Activated CD8-positive, alpha-beta T cell treated with anti-CD3 and anti-CD28 coated beads for 36 hours (primary cell): Measurements from ENCODE around the gene TRERF1. TPM values are rescaled to one million over a fixed set of nuclear protein-coding genes. Genes with fewer than 3 reads are reported as not detected.

ENCODE experiments used
- ATAC-seq: fragments of 200-7000 bp; cut with Tn5 transposase; one replicate; pipeline ENCODE4 v1.10.0; 2021; ENCODE audit warnings: mild to moderate bottlenecking, moderate library complexity
- CTCF ChIA-PET: fragments of 350-600 bp; sonication (Branson Sonifier 250); formaldehyde crosslinking; loops from one replicate; lab custom pipeline; 2021; ENCODE audit warnings: antibody characterized with exemption; lab: Charles Lee
- POLR2A ChIA-PET: fragments of 350-600 bp; sonication (Branson Sonifier 250); formaldehyde crosslinking; loops from one replicate; lab custom pipeline; 2021; ENCODE audit warnings: antibody characterized with exemption; lab: Charles Lee
- DNase-seq: peaks from one replicate; pipeline ENCODE4 v3.0.0-alpha.2; 2020
- H3K27ac Mint-ChIP-seq: one replicate; pipeline ENCODE4 v1.8.0; 2021; ENCODE audit warnings: mild to moderate bottlenecking, mixed read lengths
- H3K27me3 Mint-ChIP-seq: one replicate; pipeline ENCODE4 v1.8.0; 2021; ENCODE audit warnings: mixed read lengths
- H3K36me3 Mint-ChIP-seq: one replicate; pipeline ENCODE4 v1.8.0; 2021; ENCODE audit warnings: low read depth, mixed read lengths
- H3K4me1 Mint-ChIP-seq: one replicate; pipeline ENCODE4 v1.8.0; 2021; ENCODE audit warnings: low read depth, mixed read lengths
- H3K4me3 Mint-ChIP-seq: one replicate; pipeline ENCODE4 v1.8.0; 2021; ENCODE audit warnings: mild to moderate bottlenecking, moderate library complexity, mixed read lengths
- H3K9me3 Mint-ChIP-seq: one replicate; pipeline ENCODE4 v1.8.0; 2021; ENCODE audit warnings: mixed read lengths
- intact Hi-C: fragments of 100-400 bp; cut with micrococcal nuclease; formaldehyde crosslinking; loops from one replicate; pipeline ENCODE4 v1.10.0; 2022
- total RNA-seq, 2 experiments: library from RNA; stranded (reverse); gene quantifications; one replicate each; pipeline ENCODE4 v1.2.3, GENCODE V29; 2021
- TF ChIP-seq, protein P1 (sequence below): fragments of 200-600 bp; IDR thresholded peaks from one replicate; pipeline ENCODE4 v1.8.0; 2022; ENCODE audit warnings: antibody characterized with exemption, mild to moderate bottlenecking

TRERF1 gene
- total RNA-seq, 2 experiments from 2014 or later = 6.5 to 6.9 TPM

DNA sequence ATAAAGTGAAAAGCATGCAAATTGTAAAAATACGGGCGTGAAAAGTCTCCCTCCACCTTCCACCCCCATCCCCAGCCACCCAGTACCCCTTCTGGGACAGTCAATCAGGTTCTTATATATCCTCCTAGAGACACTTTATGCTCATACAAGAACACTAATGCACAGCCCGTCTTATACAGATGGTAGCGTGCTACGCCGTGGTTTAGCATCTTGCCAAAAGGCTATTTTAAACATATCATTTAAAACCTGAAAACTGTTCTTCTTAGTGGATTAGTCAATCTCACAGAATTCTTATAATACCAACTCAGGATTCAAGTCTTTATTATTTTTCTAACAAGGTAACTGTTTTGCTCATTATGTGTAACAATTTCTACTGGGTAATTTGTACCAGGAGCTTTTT lies 176.8 kb downstream of the TRERF1 start:
- TF ChIP-seq, protein P1, sequence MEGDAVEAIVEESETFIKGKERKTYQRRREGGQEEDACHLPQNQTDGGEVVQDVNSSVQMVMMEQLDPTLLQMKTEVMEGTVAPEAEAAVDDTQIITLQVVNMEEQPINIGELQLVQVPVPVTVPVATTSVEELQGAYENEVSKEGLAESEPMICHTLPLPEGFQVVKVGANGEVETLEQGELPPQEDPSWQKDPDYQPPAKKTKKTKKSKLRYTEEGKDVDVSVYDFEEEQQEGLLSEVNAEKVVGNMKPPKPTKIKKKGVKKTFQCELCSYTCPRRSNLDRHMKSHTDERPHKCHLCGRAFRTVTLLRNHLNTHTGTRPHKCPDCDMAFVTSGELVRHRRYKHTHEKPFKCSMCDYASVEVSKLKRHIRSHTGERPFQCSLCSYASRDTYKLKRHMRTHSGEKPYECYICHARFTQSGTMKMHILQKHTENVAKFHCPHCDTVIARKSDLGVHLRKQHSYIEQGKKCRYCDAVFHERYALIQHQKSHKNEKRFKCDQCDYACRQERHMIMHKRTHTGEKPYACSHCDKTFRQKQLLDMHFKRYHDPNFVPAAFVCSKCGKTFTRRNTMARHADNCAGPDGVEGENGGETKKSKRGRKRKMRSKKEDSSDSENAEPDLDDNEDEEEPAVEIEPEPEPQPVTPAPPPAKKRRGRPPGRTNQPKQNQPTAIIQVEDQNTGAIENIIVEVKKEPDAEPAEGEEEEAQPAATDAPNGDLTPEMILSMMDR = no peak
- POLR2A ChIA-PET = interaction anchor here (0.7 kb wide), 1 partner anchor 9 kb away, joined by 3 read pairs; no protein-coding TSS in a partner anchor
- Mint-ChIP-seq H3K4me3 (no peak overlapping the region), H3K27me3 (no peaks in the 10 kb centered on the region), H3K27ac (no peak overlapping the region), H3K9me3 (no peaks in the 10 kb centered on the region), H3K36me3 (no peaks in the 10 kb centered on the region), H3K4me1 (peaks cover 29% of the 10 kb centered on the region)
- DNase-seq (no peak), ATAC-seq (no peak)
- intact Hi-C loops = no loop called here
- CTCF ChIA-PET = no interaction called here

DNA sequence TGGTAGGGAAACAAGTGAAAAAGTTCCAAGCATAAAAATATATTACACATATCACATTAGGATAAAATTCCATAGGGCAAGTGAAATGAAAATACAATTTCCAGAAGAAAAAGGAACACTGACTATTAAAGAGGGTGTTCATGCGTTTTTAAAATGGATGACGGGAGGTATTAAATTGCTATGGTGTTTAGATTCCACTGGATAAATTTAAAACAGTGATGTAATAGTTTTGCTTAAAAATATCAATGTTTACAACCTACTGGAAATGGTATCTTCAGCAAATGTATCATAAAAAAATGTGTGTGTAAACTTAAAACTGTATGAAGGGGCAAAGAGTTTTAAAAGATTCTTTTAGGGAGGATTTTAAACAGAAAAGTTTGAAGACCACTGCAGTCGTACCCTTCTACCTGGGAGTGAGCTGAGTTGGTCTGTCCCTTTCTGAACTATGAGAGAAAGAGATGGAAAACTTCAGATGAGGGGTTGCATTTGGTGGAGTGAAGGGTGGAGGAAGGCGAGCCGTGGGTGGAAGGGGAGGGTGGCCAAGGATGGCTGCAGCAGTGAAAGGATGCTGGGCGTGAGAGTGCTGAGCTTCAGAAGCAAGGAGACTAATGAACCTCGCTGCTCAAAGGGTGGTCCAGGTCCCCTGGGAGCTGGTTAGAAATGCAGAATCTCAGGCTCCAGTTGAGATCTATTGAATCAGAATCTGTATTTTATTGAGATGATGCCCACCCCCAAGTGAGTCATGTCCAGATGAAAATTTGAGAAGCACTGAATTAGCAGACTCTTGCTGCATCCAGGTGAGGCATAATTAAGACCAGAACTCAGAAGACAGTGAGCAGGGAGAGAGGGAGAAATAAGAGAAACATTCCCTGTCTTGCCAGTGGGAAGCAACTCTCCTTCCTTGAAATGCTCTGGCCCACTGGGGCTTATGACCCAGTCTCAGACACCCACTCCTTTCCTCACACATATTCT lies 179.6 kb downstream of the TRERF1 start:
- ChIA-PET CTCF (interaction anchor here (0.6 to 1.7 kb wide), 5 partner anchors 11 to 1298 kb away, joined by 3 to 5 read pairs (median 3); no protein-coding TSS in a partner anchor), POLR2A (interaction anchor here (0.6 kb wide), 1 partner anchor 377 kb away, joined by 3 read pairs; no protein-coding TSS in a partner anchor)
- DNase-seq (no peak), ATAC-seq (no peak)
- Mint-ChIP-seq H3K27me3 (no peaks in the 10 kb centered on the region), H3K36me3 (peaks cover 7% of the 10 kb centered on the region), H3K4me3 (no peak overlapping the region), H3K4me1 (peaks cover 13% of the 10 kb centered on the region), H3K9me3 (no peaks in the 10 kb centered on the region), H3K27ac (no peak overlapping the region)
- TF ChIP-seq, protein P1 = no peak
- intact Hi-C loops = no loop called here

DNA sequence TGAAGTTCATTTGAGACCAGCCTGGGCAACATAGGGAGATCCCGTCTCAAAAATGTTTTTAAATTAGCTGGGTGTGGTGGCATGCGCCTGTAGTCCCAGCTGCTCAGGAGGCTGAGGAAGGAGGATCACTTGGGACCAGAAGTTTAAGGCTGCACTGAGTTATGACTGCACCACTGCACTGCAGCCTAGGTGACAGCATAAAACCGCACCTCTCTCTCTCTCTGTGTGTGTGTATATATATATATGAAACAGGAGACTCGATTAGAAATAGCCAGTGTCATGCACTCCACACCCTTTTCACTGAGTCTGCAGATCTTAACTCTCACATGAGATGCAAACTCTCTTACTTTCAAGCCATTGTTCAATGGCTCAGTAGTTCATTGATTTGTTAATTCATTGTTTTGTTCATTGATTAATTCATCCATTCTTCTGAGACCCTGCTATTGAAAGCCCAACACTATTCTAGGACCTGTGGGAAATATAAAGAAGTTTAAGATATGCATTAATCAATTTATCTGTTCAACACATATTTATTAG lies 181.7 kb downstream of the TRERF1 start:
- Mint-ChIP-seq H3K4me3 (no peak overlapping the region), H3K27ac (no peak overlapping the region), H3K27me3 (no peaks in the 10 kb centered on the region), H3K9me3 (no peaks in the 10 kb centered on the region), H3K4me1 (peaks cover 17% of the 10 kb centered on the region), H3K36me3 (peaks cover 9% of the 10 kb centered on the region)
- POLR2A ChIA-PET = no interaction called here
- TF ChIP-seq, protein P1 = no peak
- CTCF ChIA-PET = interaction anchor here (3.0 kb wide), 1 partner anchor 277 kb away, joined by 16 read pairs; no protein-coding TSS in a partner anchor
- DNase-seq (no peak), ATAC-seq (peak; percentile 38)
- intact Hi-C loops = no loop called here

DNA sequence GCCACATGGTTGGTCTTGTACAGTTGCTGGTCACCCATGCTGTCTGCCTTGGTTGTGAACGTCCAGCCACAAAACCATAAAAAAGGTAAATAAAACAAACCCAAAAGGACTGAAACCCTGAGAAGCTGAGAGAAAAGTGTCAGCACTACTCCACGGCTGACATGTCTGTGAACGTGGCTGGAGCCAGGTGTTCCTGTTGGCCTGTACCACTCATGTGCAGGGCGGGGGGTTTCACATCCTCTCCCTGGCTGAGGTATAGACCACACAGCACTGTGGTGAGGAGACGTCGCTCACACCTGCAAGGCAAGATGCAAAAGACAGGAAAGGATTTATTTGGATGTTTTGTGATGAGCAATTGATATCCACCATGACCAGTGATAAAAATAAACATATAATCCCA lies 182.2 kb downstream of the TRERF1 start:
- no peak overlapping the region for H3K4me3 Mint-ChIP-seq
- ChIA-PET POLR2A (no interaction called here), CTCF (interaction anchor here (3.0 kb wide), 1 partner anchor 278 kb away, joined by 16 read pairs; no protein-coding TSS in a partner anchor)
- TF ChIP-seq, protein P1 = no peak
- peaks cover 17% of the 10 kb centered on the region for H3K4me1 Mint-ChIP-seq
- intact Hi-C loops = no loop called here
- ATAC-seq = peak; percentile 92
- peak overlapping the region; percentile 83 for H3K27ac Mint-ChIP-seq
- H3K27me3 Mint-ChIP-seq = no peaks in the 10 kb centered on the region
- peak; percentile 76 for DNase-seq
- H3K36me3 Mint-ChIP-seq = peaks cover 9% of the 10 kb centered on the region
- H3K9me3 Mint-ChIP-seq = no peaks in the 10 kb centered on the region
